Spleen (tissue), 11 donors: ENCODE results near the gene CFAP20DC. TPM values are rescaled to one million over a fixed set of nuclear protein-coding genes. Genes with fewer than 3 reads are reported as not detected.

ENCODE experiments used
- DNase-seq: peaks from one replicate; pipeline ENCODE4 v3.0.0-alpha.2; 2020
- H3K27ac ChIP-seq, 8 donors: fragments of 200-600 bp; sonication (generic) in 7 of 8; 1 replicate in 4 of 8; 2 replicates in 4 of 8; pipeline versions ENCODE4 v1.5.0 to v1.8.0; 2016 to 2021; ENCODE audit warnings: inconsistent platforms in 4 of 8, mild to moderate bottlenecking in 4 of 8, moderate library complexity in 1 of 8
- H3K27me3 ChIP-seq, 7 donors: fragments of 200-600 bp; sonication (generic) in 6 of 7; replicated peaks in 1 of 7; 1 replicate in 4 of 7; 2 replicates in 3 of 7; pipeline versions ENCODE4 v1.5.0 to v1.8.0; 2016 to 2021; ENCODE audit warnings: inconsistent platforms in 3 of 7, mild to moderate bottlenecking in 1 of 7
- H3K36me3 ChIP-seq, 6 donors: fragments of 200-600 bp; sonication (generic) in 5 of 6; 1 replicate in 4 of 6; 2 replicates in 2 of 6; pipeline versions ENCODE4 v1.5.0 to v1.8.0; 2016 to 2021; ENCODE audit warnings: inconsistent platforms in 2 of 6
- H3K4me1 ChIP-seq, 6 donors: fragments of 200-600 bp; sonication (generic) in 5 of 6; 1 replicate in 3 of 6; 2 replicates in 3 of 6; pipeline versions ENCODE4 v1.5.0 to v1.8.0; 2016 to 2021; ENCODE audit warnings: inconsistent platforms in 3 of 6
- H3K4me3 ChIP-seq, 8 donors: fragments of 200-600 bp; sonication (generic) in 7 of 8; 1 replicate in 4 of 8; 2 replicates in 4 of 8; pipeline versions ENCODE4 v1.5.0 to v1.8.0; 2016 to 2021; ENCODE audit warnings: inconsistent platforms in 4 of 8, mild to moderate bottlenecking in 4 of 8, moderate library complexity in 2 of 8
- H3K9me3 ChIP-seq, 8 donors: fragments of 200-600 bp; sonication (generic) in 7 of 8; 1 replicate in 4 of 8; 2 replicates in 4 of 8; pipeline versions ENCODE4 v1.5.0 to v1.8.0; 2016 to 2021; ENCODE audit warnings: inconsistent platforms in 4 of 8
- CTCF ChIP-seq, 11 experiments: fragments of 200-600 bp in 7 of 11; fragments of 450-650 bp in 4 of 11; sonication (generic) in 4 of 11; IDR thresholded peaks in 8 of 11; conservative IDR thresholded peaks in 3 of 11; 1 replicate in 7 of 11; 2 replicates in 4 of 11; pipeline versions ENCODE4 v1.4.0 to v1.8.0; 2016 to 2021; ENCODE audit warnings: antibody characterized with exemption in 11 of 11, inconsistent platforms in 4 of 11, mild to moderate bottlenecking in 1 of 11
- POLR2A ChIP-seq, 3 donors: fragments of 450-650 bp; IDR thresholded peaks; one replicate each; pipeline ENCODE4 v1.5.1; 2017; ENCODE audit warnings: antibody characterized with exemption in 3 of 3, mild to moderate bottlenecking in 1 of 3
- POLR2AphosphoS5 ChIP-seq, 3 donors: sonication (generic); formaldehyde crosslinking; IDR thresholded peaks; one replicate each; pipeline ENCODE4 v1.5.1; 2017; ENCODE audit warnings: antibody characterized with exemption in 3 of 3
- WGBS, 5 donors: extraction: QIAGEN DNeasy Blood & Tissue Kit in 3 of 5; methylation state at CpG; one replicate each; pipeline versions ENCODE4 v1.1.5 to v1.1.7; 2013 to 2018; 5-methylcytosine and 5-hydroxymethylcytosine counted together
- intact Hi-C: fragments of 100-400 bp; cut with DNase I; formaldehyde crosslinking; loops from one replicate; pipeline ENCODE4 v1.15.0; 2023; ENCODE audit warnings: low total_unique reads
- polyA plus RNA-seq, 3 donors: library from polyadenylated mRNA; stranded (reverse); fragments of 200-250 nt; gene quantifications; one replicate each; pipeline ENCODE4 v1.2.1, GENCODE V29; 2013
- total RNA-seq, 7 donors: library from RNA; depleted of rRNA in 3 of 7; stranded (reverse); fragments of >200 nt in 3 of 7; fragmentation: NEBNext Ultra II Directional in 4 of 7; extraction: Animal tissue kit (Norgen Biotek cat#: 25700) in 4 of 7; gene quantifications; one replicate each; pipeline versions ENCODE4 v1.1.0 to v1.2.1, GENCODE V29; 2016 to 2021
- donor health status: healthy with polysubstance abuse.
- donor health status: DM: no; HTN: no; CAD: no; lungs with moderate emphysema.
- donor health status: DM: no; HTN: no; CAD: no.
- donor health status: Bipolar disorder and iron deficiency.
- donor health status: healthy.
- donor health status: DM: no; HTN: no; CAD: no.
- donor health status: DM: yes; HTN: yes; CAD: no.

CFAP20DC gene
- total and polyA plus RNA-seq, 10 donors, result 0.20 to 1.2 (median 0.58) TPM

DNA sequence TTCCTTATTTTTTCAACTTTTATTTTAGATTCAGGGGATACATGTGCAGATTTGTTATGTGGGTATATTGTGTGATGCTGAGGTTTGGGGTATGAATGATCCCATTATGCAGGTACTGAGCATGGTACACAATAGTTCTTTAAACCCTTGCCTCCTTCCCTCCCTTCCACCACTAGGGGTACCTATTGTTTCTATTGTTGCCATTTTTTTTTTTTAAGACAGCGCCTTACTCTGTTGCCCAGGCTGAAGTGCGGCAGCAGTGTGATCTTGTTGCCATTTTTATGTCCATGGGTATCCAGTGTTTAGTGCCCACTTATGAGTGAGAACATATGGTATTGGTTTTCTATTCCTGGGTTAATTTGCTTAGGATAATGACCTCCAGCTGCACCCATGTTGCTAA lies 266.0 kb downstream of the CFAP20DC start:
- intact Hi-C loops, result no loop called here
- H3K9me3 ChIP-seq, result peaks cover 3 to 44% (median 36%) of the 10 kb centered on the region in 8 donors
- WGBS, 5 donors, result 94 to 100% (median 96%) methylated on average over 2 of the region's 2 CpGs
- DNase-seq, result no peak
- no peaks in the 10 kb centered on the region for H3K27me3 ChIP-seq
- H3K36me3 ChIP-seq, result no peaks in the 10 kb centered on the region
- H3K4me3 ChIP-seq, result no peak overlapping the region
- H3K27ac ChIP-seq, result no peak overlapping the region
- no peak for TF ChIP-seq POLR2AphosphoS5 (IDR thresholded peaks at IDR 0.05)
- no peak for TF ChIP-seq CTCF (IDR thresholded peaks at IDR 0.05 in 8 of 11, conservative IDR thresholded peaks at IDR 0.05 in 3 of 11)
- no peak for TF ChIP-seq POLR2A (IDR thresholded peaks at IDR 0.05)
- H3K4me1 ChIP-seq, result no peaks in the 10 kb centered on the region

DNA sequence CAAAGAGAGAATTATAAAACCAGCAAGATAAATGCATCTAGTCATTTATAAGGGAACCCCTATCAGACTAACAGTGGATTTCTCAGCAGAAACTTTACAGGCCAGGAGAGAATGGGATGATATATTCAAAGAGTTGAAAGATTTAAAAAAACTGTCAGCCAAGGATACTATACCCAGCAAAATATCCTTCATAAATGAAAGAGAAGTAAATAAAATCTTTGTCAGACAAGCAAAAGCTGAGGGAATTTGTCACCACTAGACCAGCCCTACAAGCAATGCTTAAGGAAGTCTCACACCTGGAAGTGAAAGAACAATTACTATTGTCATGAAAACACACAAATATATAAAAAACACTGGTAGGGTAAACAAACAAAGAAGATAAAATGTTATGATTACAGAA lies 269.9 kb downstream of the CFAP20DC start:
- H3K4me3 ChIP-seq, result no peak overlapping the region
- no peaks in the 10 kb centered on the region for H3K4me1 ChIP-seq
- H3K27me3 ChIP-seq, result no peaks in the 10 kb centered on the region
- H3K27ac ChIP-seq, result no peak overlapping the region
- DNase-seq, result no peak
- TF ChIP-seq POLR2AphosphoS5 (IDR thresholded peaks at IDR 0.05), result no peak
- no peak for TF ChIP-seq POLR2A (IDR thresholded peaks at IDR 0.05)
- TF ChIP-seq CTCF (IDR thresholded peaks at IDR 0.05 in 8 of 11, conservative IDR thresholded peaks at IDR 0.05 in 3 of 11), result no peak
- peaks cover 3 to 56% (median 49%) of the 10 kb centered on the region in 8 donors for H3K9me3 ChIP-seq
- intact Hi-C loops, result no loop called here
- H3K36me3 ChIP-seq, result no peaks in the 10 kb centered on the region

- peaks cover 3 to 37% (median 34%) of the 10 kb centered on the region in 8 donors for H3K9me3 ChIP-seq
- no peak for DNase-seq
- H3K36me3 ChIP-seq, result no peaks in the 10 kb centered on the region
- no peaks in the 10 kb centered on the region for H3K4me1 ChIP-seq
- TF ChIP-seq CTCF (IDR thresholded peaks at IDR 0.05 in 8 of 11, conservative IDR thresholded peaks at IDR 0.05 in 3 of 11), result no peak
- TF ChIP-seq POLR2AphosphoS5 (IDR thresholded peaks at IDR 0.05), result no peak
- TF ChIP-seq POLR2A (IDR thresholded peaks at IDR 0.05), result no peak
- no peak overlapping the region for H3K4me3 ChIP-seq
- H3K27me3 ChIP-seq, result no peaks in the 10 kb centered on the region
- H3K27ac ChIP-seq, result no peak overlapping the region
- intact Hi-C loops, result no loop called here
- WGBS, 5 donors, result 73 to 90% (median 84%) methylated on average over 2 of the region's 2 CpGs
These were observed 273.6 kb downstream of the CFAP20DC start for GRCh38 chr3:58776231-58776630.

- Histone ChIP-seq H3K27me3 (no peaks in the 10 kb centered on the region), H3K4me1 (no peaks in the 10 kb centered on the region), H3K36me3 (no peaks in the 10 kb centered on the region), H3K4me3 (no peak overlapping the region), H3K9me3 (peaks cover 0 to 4% (median 0%) of the 10 kb centered on the region in 8 donors), H3K27ac (no peak overlapping the region)
- no peak for DNase-seq
- intact Hi-C loops, result no loop called here
- no peak for TF ChIP-seq POLR2AphosphoS5 (IDR thresholded peaks at IDR 0.05)
- no peak for TF ChIP-seq POLR2A (IDR thresholded peaks at IDR 0.05)
- no peak for TF ChIP-seq CTCF (IDR thresholded peaks at IDR 0.05 in 8 of 11, conservative IDR thresholded peaks at IDR 0.05 in 3 of 11)
These were observed 277.4 kb downstream of the CFAP20DC start for GRCh38 chr3:58772462-58772861.
